Left ventricle myocardium inferior (tissue), 1 donor: ENCODE data around the gene LAMB4. TPM values are rescaled to one million over a fixed set of nuclear protein-coding genes. Genes with fewer than 3 reads are reported as not detected.

ENCODE experiments used
- DNase-seq: peaks from one replicate; pipeline ENCODE4 v3.0.0-alpha.2; 2020
- H3K27ac ChIP-seq: fragments of 200-600 bp; replicated peaks from 2 replicates; pipeline ENCODE4 v1.8.0; 2021
- H3K27me3 ChIP-seq: fragments of 200-600 bp; 2 replicates; pipeline ENCODE4 v1.8.0; 2021; ENCODE audit warnings: low read depth
- H3K36me3 ChIP-seq: fragments of 200-600 bp; 2 replicates; pipeline ENCODE4 v1.8.0; 2021
- H3K4me1 ChIP-seq: fragments of 200-600 bp; 2 replicates; pipeline ENCODE4 v1.8.0; 2021
- H3K4me3 ChIP-seq: fragments of 200-600 bp; 2 replicates; pipeline ENCODE4 v1.8.0; 2021; ENCODE audit warnings: mild to moderate bottlenecking, moderate library complexity
- H3K9me3 ChIP-seq: fragments of 200-600 bp; replicated peaks from 2 replicates; pipeline ENCODE4 v1.8.0; 2021
- intact Hi-C: fragments of 100-400 bp; cut with micrococcal nuclease; formaldehyde crosslinking; loops from one replicate; pipeline ENCODE4 v1.11.0; 2022
- long read RNA-seq: library from polyadenylated mRNA; unstranded; transcript quantifications from one replicate; pipeline ENCODE4 v2.0.0, GENCODE V29; 2021
- total RNA-seq: library from RNA; stranded (reverse); fragmentation: NEBNext Ultra II Directional; extraction: Animal tissue kit (Norgen Biotek cat#: 25700); gene quantifications from one replicate; pipeline ENCODE4 v1.2.1, GENCODE V29; 2021
- TF ChIP-seq, protein P1 (sequence below): fragments of 200-600 bp; IDR thresholded peaks from 2 replicates; pipeline ENCODE4 v1.8.0; 2021; ENCODE audit warnings: antibody characterized with exemption, mild to moderate bottlenecking, borderline replicate concordance
- donor health status: DM: no; HTN: yes; CAD: no; lungs with severe emphysema.

The LAMB4 gene
- 0.33 TPM for total RNA-seq
- long read RNA-seq, result 0 reads

GRCh38 chr7:108130261-108130660 lies at the start of gene LAMB4:
Gene LAMB4 (minus strand): TSS chr7:108130361. CDS start chr7:108123164, 7,197 bp downstream.
- no peaks in the 10 kb centered on the region for H3K9me3 ChIP-seq
- H3K36me3 ChIP-seq, result no peaks in the 10 kb centered on the region
- H3K27me3 ChIP-seq, result no peaks in the 10 kb centered on the region
- H3K4me3 ChIP-seq, result no peak within 1 kb of the TSS
- no peaks in the 10 kb centered on the region for H3K4me1 ChIP-seq
- intact Hi-C loops, result no loop called here
- TF ChIP-seq, protein P1, sequence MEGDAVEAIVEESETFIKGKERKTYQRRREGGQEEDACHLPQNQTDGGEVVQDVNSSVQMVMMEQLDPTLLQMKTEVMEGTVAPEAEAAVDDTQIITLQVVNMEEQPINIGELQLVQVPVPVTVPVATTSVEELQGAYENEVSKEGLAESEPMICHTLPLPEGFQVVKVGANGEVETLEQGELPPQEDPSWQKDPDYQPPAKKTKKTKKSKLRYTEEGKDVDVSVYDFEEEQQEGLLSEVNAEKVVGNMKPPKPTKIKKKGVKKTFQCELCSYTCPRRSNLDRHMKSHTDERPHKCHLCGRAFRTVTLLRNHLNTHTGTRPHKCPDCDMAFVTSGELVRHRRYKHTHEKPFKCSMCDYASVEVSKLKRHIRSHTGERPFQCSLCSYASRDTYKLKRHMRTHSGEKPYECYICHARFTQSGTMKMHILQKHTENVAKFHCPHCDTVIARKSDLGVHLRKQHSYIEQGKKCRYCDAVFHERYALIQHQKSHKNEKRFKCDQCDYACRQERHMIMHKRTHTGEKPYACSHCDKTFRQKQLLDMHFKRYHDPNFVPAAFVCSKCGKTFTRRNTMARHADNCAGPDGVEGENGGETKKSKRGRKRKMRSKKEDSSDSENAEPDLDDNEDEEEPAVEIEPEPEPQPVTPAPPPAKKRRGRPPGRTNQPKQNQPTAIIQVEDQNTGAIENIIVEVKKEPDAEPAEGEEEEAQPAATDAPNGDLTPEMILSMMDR, result no peak
- no peak within 1 kb of the TSS for H3K27ac ChIP-seq
- DNase-seq, result no peak

GRCh38 chr7:108178398-108178797 lies 48.2 kb upstream of the LAMB4 start:
- TF ChIP-seq, protein P1, result no peak
- Histone ChIP-seq H3K27ac (no peak overlapping the region), H3K4me1 (no peaks in the 10 kb centered on the region), H3K9me3 (no peaks in the 10 kb centered on the region), H3K27me3 (peaks cover 8% of the 10 kb centered on the region), H3K36me3 (no peaks in the 10 kb centered on the region), H3K4me3 (no peak overlapping the region)
- intact Hi-C loops, result no loop called here
- DNase-seq, result no peak

GRCh38 chr7:108171164-108171563 lies 41.0 kb upstream of the LAMB4 start:
- H3K36me3 ChIP-seq, result no peaks in the 10 kb centered on the region
- H3K4me3 ChIP-seq, result no peak overlapping the region
- H3K27me3 ChIP-seq, result peaks cover 8% of the 10 kb centered on the region
- H3K4me1 ChIP-seq, result peaks cover 7% of the 10 kb centered on the region
- H3K27ac ChIP-seq, result no peak overlapping the region
- H3K9me3 ChIP-seq, result no peaks in the 10 kb centered on the region
- intact Hi-C loops, result no loop called here
- TF ChIP-seq, protein P1, result no peak
- no peak for DNase-seq

DNA sequence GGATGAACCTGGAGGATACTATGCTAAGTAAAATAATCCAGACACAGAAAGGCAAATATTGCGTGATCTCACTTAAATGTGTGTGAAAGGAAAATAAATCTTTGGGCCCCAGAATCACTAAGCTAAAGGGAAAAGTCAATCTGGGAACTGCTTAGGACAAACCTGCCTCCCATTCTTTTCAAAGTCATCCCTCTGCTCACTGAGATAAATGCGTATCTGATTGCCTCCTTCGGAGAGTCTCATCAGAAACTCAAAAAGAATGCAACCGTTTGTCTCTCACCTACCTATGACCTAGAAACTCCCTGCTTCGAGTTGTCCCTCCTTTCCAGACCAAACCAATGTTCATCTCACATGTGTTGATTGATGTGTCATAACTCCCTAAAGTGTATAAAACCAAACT lies 40.1 kb upstream of the LAMB4 start:
- TF ChIP-seq, protein P1, result no peak
- Histone ChIP-seq H3K27ac (no peak overlapping the region), H3K36me3 (no peaks in the 10 kb centered on the region), H3K27me3 (peaks cover 3% of the 10 kb centered on the region), H3K4me3 (no peak overlapping the region), H3K9me3 (no peaks in the 10 kb centered on the region), H3K4me1 (peaks cover 7% of the 10 kb centered on the region)
- DNase-seq, result no peak
- intact Hi-C loops, result no loop called here

- intact Hi-C loops, result no loop called here
Measured at GRCh38 chr7:108167460-108167859, 37.3 kb upstream of the LAMB4 start.

More at GRCh38 chr7:108167460-108167859, 37.3 kb upstream of the LAMB4 start:
- DNase-seq, result no peak
- H3K27ac ChIP-seq, result no peak overlapping the region
- no peaks in the 10 kb centered on the region for H3K27me3 ChIP-seq
- H3K36me3 ChIP-seq, result no peaks in the 10 kb centered on the region
- H3K4me3 ChIP-seq, result peak overlapping the region; percentile 10
- peaks cover 7% of the 10 kb centered on the region for H3K4me1 ChIP-seq
- TF ChIP-seq, protein P1, result no peak
- no peaks in the 10 kb centered on the region for H3K9me3 ChIP-seq
